RWPE2 (cell line): Measurements from ENCODE around the gene SCFD2.
"Not testable (repeated sequence)": the region's sequence is repeated elsewhere in the genome, so short reads cannot be mapped to it uniquely, and the experiment has no call there.

ENCODE experiments used
- ATAC-seq: fragments of 200-7000 bp; cut with Tn5 transposase; 3 replicates; pipeline ENCODE4 v1.9.1; 2021; ENCODE audit warnings: low read depth
- DNase-seq: peaks from one replicate; pipeline ENCODE4 v3.0.0-alpha.2; 2020; ENCODE audit warnings: low spot score
- H3K27ac ChIP-seq: fragments of 450-650 bp; 2 replicates; pipeline ENCODE4 v1.5.1; 2017; ENCODE audit warnings: mild to moderate bottlenecking; ENCODE audit not compliant: poor library complexity, severe bottlenecking
- H3K27me3 ChIP-seq: fragments of 250-450 bp; sonication (Bioruptor Pico); 2 replicates; pipeline ENCODE4 v1.5.1; 2021; ENCODE audit warnings: mild to moderate bottlenecking, moderate library complexity; ENCODE audit not compliant: insufficient read depth, poor library complexity, severe bottlenecking
- H3K36me3 ChIP-seq: fragments of 250-450 bp; sonication (Bioruptor Pico); 2 replicates; pipeline ENCODE4 v1.5.1; 2020; ENCODE audit warnings: low read depth, mild to moderate bottlenecking, moderate library complexity
- H3K4me1 ChIP-seq: fragments of 250-450 bp; sonication (Bioruptor Pico); 2 replicates; pipeline ENCODE4 v1.5.1; 2021; ENCODE audit warnings: mild to moderate bottlenecking, moderate library complexity; ENCODE audit not compliant: insufficient read depth, poor library complexity, severe bottlenecking
- H3K4me3 ChIP-seq: fragments of 250-450 bp; sonication (Bioruptor Pico); 2 replicates; pipeline ENCODE4 v1.5.1; 2021; ENCODE audit warnings: mild to moderate bottlenecking, moderate library complexity; ENCODE audit not compliant: severe bottlenecking
- H3K9me3 ChIP-seq: fragments of 250-450 bp; sonication (Bioruptor Pico); 2 replicates; pipeline ENCODE4 v1.5.1; 2021; ENCODE audit warnings: mild to moderate bottlenecking, moderate library complexity; ENCODE audit not compliant: severe bottlenecking
- CTCF ChIP-seq: fragments of 450-650 bp; IDR thresholded peaks from one replicate; pipeline ENCODE4 v1.5.1; 2017; ENCODE audit warnings: mild to moderate bottlenecking, moderate library complexity; ENCODE audit not compliant: poor library complexity, severe bottlenecking

The SCFD2 gene

GRCh38 chr4:53061091-53061850 lies 304.6 kb downstream of the SCFD2 start:
- no peaks in the 10 kb centered on the region for H3K27me3 ChIP-seq
- no peak overlapping the region for H3K4me3 ChIP-seq
- no peak overlapping the region for H3K27ac ChIP-seq
- DNase-seq (no peak), ATAC-seq (no peak)
- no peaks in the 10 kb centered on the region for H3K36me3 ChIP-seq
- TF ChIP-seq CTCF: no peak
- no peaks in the 10 kb centered on the region for H3K4me1 ChIP-seq
- H3K9me3 ChIP-seq: no peaks in the 10 kb centered on the region

- no peaks in the 10 kb centered on the region for H3K9me3 ChIP-seq
- no peak overlapping the region for H3K27ac ChIP-seq
- ATAC-seq: no peak
Measured at GRCh38 chr4:53060278-53060677, 305.6 kb downstream of the SCFD2 start.

GRCh38 chr4:53059871-53060270 lies 306.0 kb downstream of the SCFD2 start:
- Histone ChIP-seq H3K27ac (no peak overlapping the region), H3K4me3 (no peak overlapping the region), H3K4me1 (no peaks in the 10 kb centered on the region), H3K36me3 (no peaks in the 10 kb centered on the region), H3K27me3 (no peaks in the 10 kb centered on the region), H3K9me3 (no peaks in the 10 kb centered on the region)
- no peak for TF ChIP-seq CTCF
- ATAC-seq: no peak
- no peak for DNase-seq

More at GRCh38 chr4:53060278-53060677, 305.6 kb downstream of the SCFD2 start:
- no peak for TF ChIP-seq CTCF
- H3K4me1 ChIP-seq: no peaks in the 10 kb centered on the region
- DNase-seq: no peak
- H3K27me3 ChIP-seq: no peaks in the 10 kb centered on the region
- no peak overlapping the region for H3K4me3 ChIP-seq
- H3K36me3 ChIP-seq: no peaks in the 10 kb centered on the region

GRCh38 chr4:53059256-53059655 lies 306.6 kb downstream of the SCFD2 start:
- no peaks in the 10 kb centered on the region for H3K27me3 ChIP-seq
- H3K27ac ChIP-seq: no peak overlapping the region
- H3K4me3 ChIP-seq: no peak overlapping the region
- no peak for DNase-seq
- no peak for TF ChIP-seq CTCF
- no peaks in the 10 kb centered on the region for H3K4me1 ChIP-seq
- ATAC-seq: no peak
- H3K9me3 ChIP-seq: no peaks in the 10 kb centered on the region
- no peaks in the 10 kb centered on the region for H3K36me3 ChIP-seq

- H3K4me3 ChIP-seq: no peak overlapping the region
- no peaks in the 10 kb centered on the region for H3K27me3 ChIP-seq
- no peak for ATAC-seq
- H3K36me3 ChIP-seq: no peaks in the 10 kb centered on the region
- DNase-seq: no peak
- no peak for TF ChIP-seq CTCF
- H3K4me1 ChIP-seq: no peaks in the 10 kb centered on the region
- no peaks in the 10 kb centered on the region for H3K9me3 ChIP-seq
- no peak overlapping the region for H3K27ac ChIP-seq
Measured at GRCh38 chr4:53057679-53058078, 308.2 kb downstream of the SCFD2 start.

- not testable (repeated sequence) for H3K36me3 ChIP-seq, H3K27ac ChIP-seq, H3K4me1 ChIP-seq, H3K27me3 ChIP-seq, H3K9me3 ChIP-seq, ATAC-seq, H3K4me3 ChIP-seq, DNase-seq
Measured at GRCh38 chr4:53057108-53057507, 308.8 kb downstream of the SCFD2 start.
